ENCODE data around the gene SLC25A46.
"Not testable (repeated sequence)": the region's sequence is repeated elsewhere in the genome, so short reads cannot be mapped to it uniquely, and the experiment has no call there.

The SLC25A46 gene

GRCh38 chr5:110738812-110739651, at the start of gene SLC25A46:
Gene SLC25A46, plus strand, starts transcription at chr5:110739007. Its CDS starts 113 bp downstream, at chr5:110739120.
- peak within 1 kb of the TSS; percentile 97 for H3K4me3 ChIP-seq (ENCODE audit: low read depth, low read length)
- H3K27ac ChIP-seq (ENCODE audit: low read depth, low read length): peak within 1 kb of the TSS; percentile 72; the same call in 1 of the 2 replicates
- H3K9ac ChIP-seq (ENCODE audit: low read length): peak within 1 kb of the TSS; percentile 88
- H3K9me3 ChIP-seq (ENCODE audit: control insufficient read depth, insufficient read depth, low read depth, low read length): no peaks in the 10 kb centered on the region
- H3K27me3 ChIP-seq (ENCODE audit: control insufficient read depth, insufficient read depth, low read length): no peaks in the 10 kb centered on the region
- no peaks in the 10 kb centered on the region for H3K36me3 ChIP-seq (ENCODE audit: control insufficient read depth, insufficient read depth, low read length)
- H3K4me1 ChIP-seq (ENCODE audit: control insufficient read depth, insufficient read depth, low read length): no peaks in the 10 kb centered on the region

- H3K27ac ChIP-seq (ENCODE audit: low read depth, low read length); H3K27me3 ChIP-seq (ENCODE audit: control insufficient read depth, insufficient read depth, low read length); H3K9me3 ChIP-seq (ENCODE audit: control insufficient read depth, insufficient read depth, low read depth, low read length): not testable (repeated sequence)
Observed at GRCh38 chr5:110690587-110690986, 48.2 kb upstream of the SLC25A46 start.

DNA sequence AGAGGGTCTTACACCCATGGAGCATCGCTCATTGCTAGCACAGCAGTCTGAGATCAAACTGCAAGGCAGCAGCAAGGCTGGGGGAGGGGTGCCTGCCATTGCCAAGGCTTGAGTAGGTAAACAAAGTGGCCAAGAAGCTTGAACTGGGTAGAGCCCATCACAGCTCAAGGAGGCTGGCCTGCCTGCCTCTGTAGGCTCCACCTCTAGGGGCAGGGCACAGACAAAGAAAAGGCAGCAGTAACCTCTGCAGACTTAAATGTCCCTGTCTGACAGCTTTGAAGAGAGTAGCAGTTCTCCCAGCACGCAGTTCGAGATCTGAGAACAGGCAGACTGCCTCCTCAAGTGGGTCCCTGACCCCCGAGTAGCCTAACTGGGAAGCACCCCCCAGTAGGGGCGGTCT, 46.1 kb upstream of the SLC25A46 start:
- H3K27ac ChIP-seq (ENCODE audit: low read depth, low read length); H3K4me1 ChIP-seq (ENCODE audit: control insufficient read depth, insufficient read depth, low read length): not testable (repeated sequence)

More at GRCh38 chr5:110690587-110690986, 48.2 kb upstream of the SLC25A46 start:
- H3K9ac ChIP-seq (ENCODE audit: low read length); H3K4me3 ChIP-seq (ENCODE audit: low read depth, low read length); H3K36me3 ChIP-seq (ENCODE audit: control insufficient read depth, insufficient read depth, low read length); H3K4me1 ChIP-seq (ENCODE audit: control insufficient read depth, insufficient read depth, low read length): not testable (repeated sequence)

GRCh38 chr5:110702300-110702699, 36.5 kb upstream of the SLC25A46 start:
- H3K4me3 ChIP-seq (ENCODE audit: low read depth, low read length): no peak overlapping the region
- H3K27ac ChIP-seq (ENCODE audit: low read depth, low read length): no peak overlapping the region
- no peak overlapping the region for H3K9ac ChIP-seq (ENCODE audit: low read length)

More for the DNA sequence above, 46.1 kb upstream of the SLC25A46 start:
- H3K4me3 ChIP-seq (ENCODE audit: low read depth, low read length); H3K9ac ChIP-seq (ENCODE audit: low read length); H3K27me3 ChIP-seq (ENCODE audit: control insufficient read depth, insufficient read depth, low read length); H3K9me3 ChIP-seq (ENCODE audit: control insufficient read depth, insufficient read depth, low read depth, low read length); H3K36me3 ChIP-seq (ENCODE audit: control insufficient read depth, insufficient read depth, low read length): not testable (repeated sequence)

DNA sequence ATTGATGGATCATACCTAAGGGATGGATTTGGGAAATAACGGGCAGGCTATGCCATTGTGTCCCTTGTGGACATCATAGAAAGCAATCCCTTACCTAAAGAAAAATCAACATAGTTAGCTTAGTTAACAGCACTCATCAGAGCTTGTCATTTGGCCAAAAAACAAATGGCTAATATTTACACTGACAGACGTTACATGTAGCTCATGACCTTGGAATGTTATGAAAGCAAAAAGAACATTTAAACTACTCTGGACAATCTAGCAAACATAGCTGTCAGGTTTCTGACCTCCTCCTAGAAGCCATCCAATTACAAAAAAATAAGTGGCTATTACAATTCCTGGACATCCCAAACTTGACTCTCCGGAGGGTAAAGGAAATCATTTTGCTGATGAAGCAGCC, 36.1 kb upstream of the SLC25A46 start:
- Histone ChIP-seq H3K27ac (ENCODE audit: low read depth, low read length) (no peak overlapping the region), H3K4me1 (ENCODE audit: control insufficient read depth, insufficient read depth, low read length) (no peaks in the 10 kb centered on the region), H3K36me3 (ENCODE audit: control insufficient read depth, insufficient read depth, low read length) (no peaks in the 10 kb centered on the region), H3K9ac (ENCODE audit: low read length) (no peak overlapping the region), H3K27me3 (ENCODE audit: control insufficient read depth, insufficient read depth, low read length) (no peaks in the 10 kb centered on the region), H3K4me3 (ENCODE audit: low read depth, low read length) (no peak overlapping the region), H3K9me3 (ENCODE audit: control insufficient read depth, insufficient read depth, low read depth, low read length) (no peaks in the 10 kb centered on the region)

More at GRCh38 chr5:110702300-110702699, 36.5 kb upstream of the SLC25A46 start:
- Histone ChIP-seq H3K9me3 (ENCODE audit: control insufficient read depth, insufficient read depth, low read depth, low read length) (no peaks in the 10 kb centered on the region), H3K27me3 (ENCODE audit: control insufficient read depth, insufficient read depth, low read length) (no peaks in the 10 kb centered on the region), H3K36me3 (ENCODE audit: control insufficient read depth, insufficient read depth, low read length) (no peaks in the 10 kb centered on the region), H3K4me1 (ENCODE audit: control insufficient read depth, insufficient read depth, low read length) (no peaks in the 10 kb centered on the region)

DNA sequence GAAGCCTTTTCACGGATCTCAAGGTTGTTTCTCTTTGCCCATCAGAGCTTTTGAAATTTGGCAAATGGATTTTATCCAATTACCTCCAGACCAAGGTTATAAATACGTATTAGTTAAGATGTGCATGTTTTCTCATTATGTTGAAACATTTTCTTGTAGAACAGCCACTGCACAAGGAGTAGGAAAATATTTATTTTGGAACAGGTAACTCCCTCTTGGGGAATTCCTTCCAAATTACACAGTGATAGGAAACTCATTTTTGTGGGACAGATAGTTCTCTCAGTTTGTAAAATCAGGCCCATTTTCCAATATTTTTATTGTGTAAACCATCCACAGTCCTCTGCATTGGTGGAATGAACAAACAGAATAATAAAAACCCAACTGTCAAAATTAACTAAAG, 35.3 kb upstream of the SLC25A46 start:
- no peaks in the 10 kb centered on the region for H3K4me1 ChIP-seq (ENCODE audit: control insufficient read depth, insufficient read depth, low read length)
- no peak overlapping the region for H3K27ac ChIP-seq (ENCODE audit: low read depth, low read length)
- H3K9ac ChIP-seq (ENCODE audit: low read length): no peak overlapping the region
- H3K9me3 ChIP-seq (ENCODE audit: control insufficient read depth, insufficient read depth, low read depth, low read length): no peaks in the 10 kb centered on the region
- H3K36me3 ChIP-seq (ENCODE audit: control insufficient read depth, insufficient read depth, low read length): no peaks in the 10 kb centered on the region
- H3K4me3 ChIP-seq (ENCODE audit: low read depth, low read length): no peak overlapping the region
- no peaks in the 10 kb centered on the region for H3K27me3 ChIP-seq (ENCODE audit: control insufficient read depth, insufficient read depth, low read length)

DNA sequence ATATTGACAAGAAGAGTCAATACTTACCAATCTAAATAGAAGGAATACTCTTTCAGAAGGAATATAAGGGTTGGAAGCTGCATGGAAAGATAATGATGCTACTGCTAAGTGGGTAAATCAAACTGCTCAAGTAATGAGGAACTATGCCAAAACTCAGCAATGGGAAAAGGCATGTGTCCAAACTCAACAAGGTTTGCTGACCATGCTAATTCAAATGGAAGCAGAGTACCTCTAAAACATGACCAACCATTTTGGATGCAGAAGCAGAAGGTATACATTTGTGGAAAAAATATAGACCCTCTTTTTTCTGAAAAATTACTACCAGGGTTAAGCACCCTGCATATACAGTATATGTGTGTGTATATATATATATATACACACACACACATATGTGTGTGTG, 33.5 kb upstream of the SLC25A46 start:
- Histone ChIP-seq H3K27ac (ENCODE audit: low read depth, low read length) (no peak overlapping the region), H3K27me3 (ENCODE audit: control insufficient read depth, insufficient read depth, low read length) (no peaks in the 10 kb centered on the region), H3K9me3 (ENCODE audit: control insufficient read depth, insufficient read depth, low read depth, low read length) (no peaks in the 10 kb centered on the region)

DNA sequence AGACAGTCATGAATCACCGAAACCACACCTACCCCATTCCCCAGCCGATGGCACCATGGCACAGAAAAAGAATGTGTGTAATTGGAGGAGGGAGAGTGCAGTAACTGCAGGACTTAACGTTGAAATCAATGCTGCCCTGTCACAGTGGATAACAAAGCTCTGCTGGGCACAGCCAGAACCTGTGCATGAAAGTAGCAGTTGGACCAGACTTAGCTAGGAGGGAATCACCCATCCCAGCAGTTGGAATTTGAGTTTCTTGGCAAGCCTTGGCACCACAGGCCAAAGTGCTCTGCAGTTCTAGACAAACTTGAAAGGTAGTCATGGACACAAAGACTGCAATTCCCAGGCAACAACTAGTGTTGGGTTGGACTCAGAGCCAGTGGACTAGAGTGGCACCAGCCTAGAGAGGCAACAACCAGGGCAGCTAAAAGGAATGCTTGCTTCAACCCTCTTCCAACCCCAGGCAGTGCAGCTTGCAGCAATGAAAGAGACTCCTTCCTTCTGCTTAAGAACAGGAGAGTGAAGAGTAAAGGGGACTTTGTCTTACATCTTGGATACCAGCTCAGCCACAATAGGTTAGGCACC, 31.5 kb upstream of the SLC25A46 start:
- no peak overlapping the region for H3K4me3 ChIP-seq (ENCODE audit: low read depth, low read length)
- H3K36me3 ChIP-seq (ENCODE audit: control insufficient read depth, insufficient read depth, low read length): no peaks in the 10 kb centered on the region
- no peak overlapping the region for H3K9ac ChIP-seq (ENCODE audit: low read length)
- no peaks in the 10 kb centered on the region for H3K27me3 ChIP-seq (ENCODE audit: control insufficient read depth, insufficient read depth, low read length)
- H3K9me3 ChIP-seq (ENCODE audit: control insufficient read depth, insufficient read depth, low read depth, low read length): no peaks in the 10 kb centered on the region
- no peak overlapping the region for H3K27ac ChIP-seq (ENCODE audit: low read depth, low read length)
- H3K4me1 ChIP-seq (ENCODE audit: control insufficient read depth, insufficient read depth, low read length): no peaks in the 10 kb centered on the region

More for the DNA sequence above, 33.5 kb upstream of the SLC25A46 start:
- no peak overlapping the region for H3K4me3 ChIP-seq (ENCODE audit: low read depth, low read length)
- no peaks in the 10 kb centered on the region for H3K36me3 ChIP-seq (ENCODE audit: control insufficient read depth, insufficient read depth, low read length)
- H3K4me1 ChIP-seq (ENCODE audit: control insufficient read depth, insufficient read depth, low read length): no peaks in the 10 kb centered on the region
- H3K9ac ChIP-seq (ENCODE audit: low read length): no peak overlapping the region

GRCh38 chr5:110716247-110717245, 22.3 kb upstream of the SLC25A46 start:
- Histone ChIP-seq H3K4me3 (ENCODE audit: low read depth, low read length) (no peak overlapping the region), H3K9ac (ENCODE audit: low read length) (no peak overlapping the region), H3K27me3 (ENCODE audit: control insufficient read depth, insufficient read depth, low read length) (no peaks in the 10 kb centered on the region), H3K9me3 (ENCODE audit: control insufficient read depth, insufficient read depth, low read depth, low read length) (peaks cover 5% of the 10 kb centered on the region; the same call in 1 of the 2 replicates), H3K4me1 (ENCODE audit: control insufficient read depth, insufficient read depth, low read length) (no peaks in the 10 kb centered on the region), H3K36me3 (ENCODE audit: control insufficient read depth, insufficient read depth, low read length) (no peaks in the 10 kb centered on the region), H3K27ac (ENCODE audit: low read depth, low read length) (no peak overlapping the region)

DNA sequence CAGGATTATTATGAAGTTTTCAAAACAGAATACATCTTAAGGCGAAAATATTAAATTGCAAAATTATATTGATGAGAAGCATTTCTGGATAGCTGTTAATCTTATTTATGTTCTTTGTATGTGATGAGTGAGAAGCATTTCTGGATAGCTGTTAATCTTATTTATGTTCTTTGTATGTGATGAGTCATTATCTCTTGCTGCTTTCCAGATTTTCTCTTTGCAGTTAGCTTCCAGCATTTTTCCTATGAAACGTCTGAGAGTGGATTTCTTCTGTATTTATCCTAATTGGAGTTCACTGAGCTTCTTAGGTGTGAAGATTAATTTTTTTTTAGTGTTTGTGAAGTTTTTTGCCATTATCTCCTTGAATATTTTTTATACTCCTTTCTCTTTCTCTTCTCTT, 20.5 kb upstream of the SLC25A46 start:
- Histone ChIP-seq H3K9ac (ENCODE audit: low read length) (no peak overlapping the region), H3K4me1 (ENCODE audit: control insufficient read depth, insufficient read depth, low read length) (no peaks in the 10 kb centered on the region), H3K9me3 (ENCODE audit: control insufficient read depth, insufficient read depth, low read depth, low read length) (peaks cover 5% of the 10 kb centered on the region; the same call in 1 of the 2 replicates), H3K4me3 (ENCODE audit: low read depth, low read length) (no peak overlapping the region), H3K27me3 (ENCODE audit: control insufficient read depth, insufficient read depth, low read length) (no peaks in the 10 kb centered on the region), H3K36me3 (ENCODE audit: control insufficient read depth, insufficient read depth, low read length) (no peaks in the 10 kb centered on the region), H3K27ac (ENCODE audit: low read depth, low read length) (no peak overlapping the region)

Measured in HUES6 (cell line).